ENCODE data around the gene FIG4. TPM values are rescaled to one million over a fixed set of nuclear protein-coding genes. Genes with fewer than 3 reads are reported as not detected.

FIG4 gene
- total and polyA plus RNA-seq, 2 of the 13 experiments (the other 11 are each of a cell fraction or from before 2014, with no cell fraction given) = 5.5 to 7.9 TPM

DNA sequence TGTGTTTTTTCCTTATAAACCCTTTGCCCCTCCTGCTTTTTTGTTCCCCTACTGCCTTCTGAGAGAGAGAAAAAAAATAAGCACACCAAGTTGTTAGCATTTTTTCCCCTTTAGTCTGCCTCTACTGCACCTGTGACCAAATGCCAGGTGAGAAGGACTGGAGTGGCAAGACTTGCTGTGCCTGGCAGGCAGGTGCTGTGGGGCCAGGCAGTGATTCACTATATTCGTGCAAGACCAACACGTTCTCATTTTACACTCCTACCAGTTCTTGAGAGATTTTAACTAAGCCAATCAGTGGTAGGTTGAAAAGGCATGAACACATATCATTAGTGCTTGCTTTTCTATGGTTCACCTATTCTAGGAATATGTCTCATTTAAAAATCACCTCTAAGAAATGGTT is 109.7 kb downstream of the FIG4 start:
- POLR2A ChIA-PET = no interaction called here

More for the DNA sequence above, 109.7 kb downstream of the FIG4 start:
- H4K20me1 ChIP-seq (ENCODE audit: insufficient read depth, low read length) = no peaks in the 10 kb centered on the region
- intact Hi-C loops (cut with micrococcal nuclease; ENCODE audit: unreplicated experiment) = no loop called here
- BruUV-seq (replicated peaks) = no TSS peak
- in situ Hi-C loops (cut with HindIII; ENCODE audit: extremely low pct_ligation_motif_present, low pct_unique_long_range_greater_than_20kb) = no loop called here
- ATAC-seq = no peak
- no peak overlapping the region for H3K4me2 ChIP-seq (ENCODE audit: low read depth, low read length)
- no peaks in the 10 kb centered on the region for H3K9me3 ChIP-seq (ENCODE audit: low read length)
- no peaks in the 10 kb centered on the region for H3K79me2 ChIP-seq (ENCODE audit: insufficient read depth, low read length)
- 94% methylated on average over 2 of the region's 2 CpGs for WGBS (ENCODE audit: low lambda C conversion rate)
- FAIRE-seq = no peak
- DNase-seq (ENCODE audit: low spot score) = no peak
- H3K9ac ChIP-seq (ENCODE audit: insufficient read depth, low read depth, low read length) = no peak overlapping the region
- no peaks in the 10 kb centered on the region for H3K4me1 ChIP-seq (ENCODE audit: insufficient read depth, low read length)
- H3K36me3 ChIP-seq (replicated peaks in 1 of 2; ENCODE audit: control insufficient read depth in 1 of 2, insufficient read depth in 2 of 2, low read length in 2 of 2) = no peaks in the 10 kb centered on the region
- TF ChIP-seq ZBTB20 (CRISPR knock-in tag; IDR thresholded peaks at IDR 0.05; ENCODE audit: borderline replicate concordance, low read depth) = no peak
- TF ChIP-seq ARNTL (CRISPR knock-in tag; IDR thresholded peaks at IDR 0.05) = no peak
- no peak for TF ChIP-seq PBX3 (CRISPR knock-in tag; IDR thresholded peaks at IDR 0.05; ENCODE audit: borderline replicate concordance)
- TF ChIP-seq, protein P1, sequence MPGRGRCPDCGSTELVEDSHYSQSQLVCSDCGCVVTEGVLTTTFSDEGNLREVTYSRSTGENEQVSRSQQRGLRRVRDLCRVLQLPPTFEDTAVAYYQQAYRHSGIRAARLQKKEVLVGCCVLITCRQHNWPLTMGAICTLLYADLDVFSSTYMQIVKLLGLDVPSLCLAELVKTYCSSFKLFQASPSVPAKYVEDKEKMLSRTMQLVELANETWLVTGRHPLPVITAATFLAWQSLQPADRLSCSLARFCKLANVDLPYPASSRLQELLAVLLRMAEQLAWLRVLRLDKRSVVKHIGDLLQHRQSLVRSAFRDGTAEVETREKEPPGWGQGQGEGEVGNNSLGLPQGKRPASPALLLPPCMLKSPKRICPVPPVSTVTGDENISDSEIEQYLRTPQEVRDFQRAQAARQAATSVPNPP (CRISPR knock-in tag; IDR thresholded peaks at IDR 0.05) = no peak
- TF ChIP-seq ARNT (IDR thresholded peaks at IDR 0.05) = no peak
- TF ChIP-seq TEF (CRISPR knock-in tag; IDR thresholded peaks at IDR 0.05) = no peak
- no peak for TF ChIP-seq GABPA (IDR thresholded peaks at IDR 0.05; ENCODE audit: low read depth, low read length)
- no peak for TF ChIP-seq GABPA (CRISPR knock-in tag; IDR thresholded peaks at IDR 0.05; ENCODE audit: low read depth)
- TF ChIP-seq ZNF292 (CRISPR knock-in tag; IDR thresholded peaks at IDR 0.05; ENCODE audit: borderline replicate concordance, low read depth) = no peak
- TF ChIP-seq SNRNP70 (IDR thresholded peaks at IDR 0.05; ENCODE audit: low read depth, low read length) = no peak
- TF ChIP-seq REL (CRISPR knock-in tag; conservative IDR thresholded peaks at IDR 0.05) = no peak
- no peak for TF ChIP-seq ZSCAN29 (CRISPR knock-in tag; conservative IDR thresholded peaks at IDR 0.05)
- TF ChIP-seq AHR (CRISPR knock-in tag; IDR thresholded peaks at IDR 0.05) = no peak
- H3K4me3 ChIP-seq (replicated peaks in 1 of 3; ENCODE audit: insufficient read depth in 1 of 3, low read depth in 2 of 3, low read length in 3 of 3) = no peak overlapping the region
- CTCF ChIA-PET (ENCODE audit: low intra/inter-chr PET ratio, low total read pairs) = no interaction called here
- H2AFZ ChIP-seq (ENCODE audit: low read length) = no peak overlapping the region
- no peaks in the 10 kb centered on the region for H3K27me3 ChIP-seq (ENCODE audit: control insufficient read depth in 1 of 2, insufficient read depth in 2 of 2, low read length in 2 of 2)
- no peak overlapping the region for H3K27ac ChIP-seq (ENCODE audit: extremely low read length, insufficient read depth, low read length)

All from HepG2 (cell line).